HG02571 (cell line): ENCODE data around the gene TTYH3.

Experiments
- ATAC-seq: cut with Tn5 transposase; IDR thresholded peaks from one replicate; pipeline ENCODE4 v1.9.1; 2021; ENCODE audit warnings: mild to moderate bottlenecking, moderate library complexity; ENCODE audit not compliant: unreplicated experiment

TTYH3 gene

GRCh38 chr7:2634267-2635145 lies 2.7 kb downstream of the TTYH3 start:
- ATAC-seq: no peak

GRCh38 chr7:2635148-2635668 lies 3.4 kb downstream of the TTYH3 start:
- ATAC-seq: no peak

- no peak for ATAC-seq
These were observed 4.3 kb downstream of the TTYH3 start for GRCh38 chr7:2635810-2636701.

GRCh38 chr7:2637066-2637471 lies 5.3 kb downstream of the TTYH3 start:
- ATAC-seq: no peak

- no peak for ATAC-seq
These were observed 5.9 kb downstream of the TTYH3 start for GRCh38 chr7:2637505-2638223.

- ATAC-seq: no peak
These were observed 6.6 kb downstream of the TTYH3 start for GRCh38 chr7:2638224-2638991.

GRCh38 chr7:2639181-2639681 lies 7.4 kb downstream of the TTYH3 start:
- no peak for ATAC-seq

- no peak for ATAC-seq
These were observed 8.1 kb downstream of the TTYH3 start for GRCh38 chr7:2639695-2640481.

- ATAC-seq: no peak
These were observed 8.7 kb downstream of the TTYH3 start for GRCh38 chr7:2640482-2640830.

GRCh38 chr7:2640846-2641316 lies 9.1 kb downstream of the TTYH3 start:
- no peak for ATAC-seq

GRCh38 chr7:2641406-2642393 lies 9.9 kb downstream of the TTYH3 start:
- no peak for ATAC-seq

- ATAC-seq: no peak
These were observed 11.8 kb downstream of the TTYH3 start for GRCh38 chr7:2643386-2644219.

- no peak for ATAC-seq
These were observed 12.4 kb downstream of the TTYH3 start for GRCh38 chr7:2644220-2644561.

GRCh38 chr7:2644562-2645273 lies 12.9 kb downstream of the TTYH3 start:
- ATAC-seq: no peak

GRCh38 chr7:2645274-2645868 lies 13.6 kb downstream of the TTYH3 start:
- no peak for ATAC-seq

- ATAC-seq: no peak
These were observed 14.5 kb downstream of the TTYH3 start for GRCh38 chr7:2646336-2646679.
